ENCODE measurements around the gene KLF17. TPM values are rescaled to one million over a fixed set of nuclear protein-coding genes. Genes with fewer than 3 reads are reported as not detected.

The KLF17 gene
- total and polyA plus RNA-seq, 5 experiments from 2014 or later, result not detected

DNA sequence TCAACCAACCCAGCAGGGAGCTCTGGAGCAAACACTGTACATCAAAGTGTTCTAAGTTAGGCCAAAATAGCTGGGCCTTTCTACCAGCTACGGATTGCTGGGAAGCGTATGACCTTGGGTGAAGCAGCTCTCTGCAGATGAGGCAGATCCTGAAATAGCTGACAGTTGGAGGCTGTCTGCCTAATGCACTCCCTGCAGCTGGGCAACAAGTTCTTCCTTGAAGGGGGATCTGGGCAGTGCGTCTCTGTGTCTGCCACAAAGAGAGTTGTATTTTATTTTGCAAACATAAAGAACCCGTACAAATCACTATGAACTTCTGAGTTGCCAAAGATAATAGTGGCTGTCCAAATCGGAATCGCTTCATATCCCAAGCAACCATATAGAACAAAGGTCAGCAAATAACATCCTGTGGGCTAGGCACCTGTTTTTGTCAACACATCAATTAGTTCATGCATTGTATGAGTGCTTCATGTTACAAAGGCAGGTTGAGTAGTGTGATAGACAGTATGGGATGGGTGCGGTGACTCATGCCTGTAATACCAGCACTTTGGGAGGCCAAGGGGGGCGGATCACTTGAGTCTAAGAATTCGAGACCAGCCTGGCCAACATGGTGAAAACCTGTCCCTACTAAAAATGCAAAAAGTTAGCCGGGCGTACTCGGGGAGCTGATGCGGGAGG lies 29.1 kb upstream of the KLF17 start:
- H3K27ac Mint-ChIP-seq, result no peak overlapping the region
- ATAC-seq, result no peak
- no peaks in the 10 kb centered on the region for H3K36me3 Mint-ChIP-seq
- POLR2A ChIA-PET, result no interaction called here
- H3K4me1 Mint-ChIP-seq, result no peaks in the 10 kb centered on the region
- peaks cover 21 to 55% (median 30%) of the 10 kb centered on the region in 5 donors for H3K27me3 Mint-ChIP-seq
- no peak for DNase-seq
- no peak overlapping the region for H3K4me3 Mint-ChIP-seq
- H3K9me3 Mint-ChIP-seq, result no peaks in the 10 kb centered on the region

DNA sequence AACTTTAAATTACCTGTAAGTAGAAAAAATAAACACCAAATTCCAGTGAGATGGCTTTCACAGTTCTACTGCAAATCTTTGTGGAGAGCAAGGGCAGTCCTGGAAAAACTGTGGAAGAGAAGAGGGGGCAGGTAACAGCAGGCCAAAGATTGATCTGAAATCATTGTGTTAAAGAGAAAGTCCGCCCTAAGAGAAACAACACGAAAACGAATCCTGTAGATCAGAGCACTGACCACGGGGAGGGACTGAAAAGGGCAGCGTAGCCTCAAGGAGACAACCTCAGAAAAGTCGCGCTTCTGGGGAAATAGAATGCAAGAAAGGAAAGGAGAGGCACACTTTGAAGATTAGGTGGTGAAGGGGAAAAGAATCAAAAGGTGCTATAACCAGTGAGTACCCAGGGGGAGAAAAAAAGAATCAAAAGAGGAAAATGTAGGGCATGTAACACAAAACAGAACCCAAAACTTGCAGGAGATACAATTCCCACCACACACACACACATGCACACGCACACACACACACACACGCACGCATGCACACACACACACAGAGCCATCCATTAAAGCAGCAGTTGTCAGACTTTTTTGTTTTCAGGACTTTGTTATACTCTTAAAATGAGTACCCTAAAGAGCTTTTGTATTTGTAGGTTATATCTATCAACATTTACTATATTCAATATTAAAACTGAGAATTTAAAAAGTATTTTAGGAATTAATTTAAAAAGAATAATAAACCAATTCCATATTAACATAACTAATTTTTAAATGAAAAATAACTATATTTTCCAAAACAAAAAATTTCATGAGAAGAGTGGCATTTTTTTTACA lies 28.0 kb upstream of the KLF17 start:
- Mint-ChIP-seq H3K4me3 (no peak overlapping the region), H3K27ac (no peak overlapping the region), H3K4me1 (no peaks in the 10 kb centered on the region), H3K27me3 (peaks cover 17 to 44% (median 27%) of the 10 kb centered on the region in 5 donors), H3K36me3 (no peaks in the 10 kb centered on the region), H3K9me3 (no peaks in the 10 kb centered on the region)
- POLR2A ChIA-PET, result no interaction called here
- ATAC-seq, result no peak
- no peak for DNase-seq

DNA sequence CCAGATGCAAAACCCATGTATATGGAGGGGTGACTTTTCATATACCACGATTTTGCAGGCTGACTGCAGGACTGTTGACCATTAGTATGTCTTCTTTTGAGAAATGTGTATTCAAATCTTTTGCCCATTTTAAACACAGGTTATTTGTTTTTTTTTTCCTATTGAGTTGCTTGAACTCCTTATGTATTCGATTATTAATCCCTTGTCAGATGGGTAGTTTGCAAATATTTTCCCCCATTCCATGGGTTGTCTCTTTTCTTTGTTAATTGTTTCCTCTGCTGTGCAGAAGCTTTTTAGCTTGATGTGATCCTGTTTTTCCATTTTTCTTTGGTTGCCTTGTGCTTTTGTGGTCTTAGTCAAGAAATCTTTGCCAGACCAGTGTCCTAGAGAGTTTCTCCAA lies 24.6 kb upstream of the KLF17 start:
- peaks cover 0 to 6% (median 1%) of the 10 kb centered on the region in 3 donors for H3K36me3 Mint-ChIP-seq
- no peak for ATAC-seq
- DNase-seq, result no peak
- H3K4me3 Mint-ChIP-seq, result no peak overlapping the region
- peaks cover 0 to 9% (median 0%) of the 10 kb centered on the region in 9 donors for H3K9me3 Mint-ChIP-seq
- POLR2A ChIA-PET, result no interaction called here
- no peaks in the 10 kb centered on the region for H3K4me1 Mint-ChIP-seq
- H3K27me3 Mint-ChIP-seq, result peaks cover 5 to 19% (median 12%) of the 10 kb centered on the region in 5 donors
- no peak overlapping the region for H3K27ac Mint-ChIP-seq

DNA sequence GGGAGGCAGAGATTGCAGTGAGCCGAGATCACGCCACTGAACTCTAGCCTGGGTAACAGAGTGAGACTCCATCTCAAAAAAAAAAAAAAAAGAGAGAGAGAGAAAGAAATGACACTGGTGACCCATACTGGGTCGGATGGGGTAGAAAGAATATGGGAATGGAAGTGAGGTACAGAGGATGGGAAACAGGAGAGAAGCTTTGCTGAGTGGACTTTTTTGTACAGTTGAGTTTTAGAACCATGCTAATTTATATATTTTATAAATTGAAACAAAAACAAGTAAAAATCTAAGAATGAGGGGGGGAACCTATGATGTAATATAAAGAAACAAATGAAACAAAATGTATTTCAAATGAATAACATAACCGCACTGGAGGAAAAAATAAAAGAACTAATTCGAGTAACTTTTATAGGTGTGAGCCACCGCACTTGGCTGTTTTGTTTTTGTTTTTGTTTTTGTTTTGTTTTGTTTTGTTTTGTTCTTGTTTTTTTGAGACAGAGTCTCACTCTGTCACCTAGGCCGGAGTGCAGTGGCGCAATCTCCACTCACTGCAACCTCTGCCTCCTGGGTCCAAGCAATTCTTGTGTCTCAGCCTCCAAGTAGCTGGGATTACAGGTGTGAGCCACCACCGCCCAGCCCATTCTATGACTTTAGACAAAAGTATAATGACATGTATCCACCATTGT lies 18.3 kb upstream of the KLF17 start:
- Mint-ChIP-seq H3K4me3 (no peak overlapping the region), H3K27ac (no peak overlapping the region), H3K9me3 (peaks cover 0 to 9% (median 0%) of the 10 kb centered on the region in 9 donors), H3K36me3 (peaks cover 0 to 6% (median 1%) of the 10 kb centered on the region in 3 donors), H3K4me1 (no peaks in the 10 kb centered on the region), H3K27me3 (peaks cover 0 to 23% (median 1%) of the 10 kb centered on the region in 5 donors)
- no peak for ATAC-seq
- POLR2A ChIA-PET, result no interaction called here
- no peak for DNase-seq

DNA sequence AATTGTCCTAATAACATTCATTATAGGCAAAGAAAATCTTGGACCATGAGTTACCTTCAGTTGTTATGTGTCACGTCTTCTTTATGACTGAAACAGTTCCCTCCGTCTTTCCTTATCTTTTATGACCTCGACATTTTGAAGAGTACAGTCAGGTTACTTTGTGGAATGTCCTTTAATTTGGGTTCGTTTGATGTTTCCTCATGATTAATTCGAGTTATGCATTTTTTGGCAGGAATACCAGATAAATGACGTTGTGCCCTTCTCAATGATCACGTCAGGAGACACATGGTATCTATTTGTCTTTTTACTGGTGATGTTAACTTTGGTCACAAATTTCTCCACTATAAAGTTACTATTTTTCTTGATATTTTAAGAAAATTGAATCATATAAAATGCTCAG lies 17.3 kb upstream of the KLF17 start:
- peaks cover 0 to 9% (median 0%) of the 10 kb centered on the region in 9 donors for H3K9me3 Mint-ChIP-seq
- no peak overlapping the region for H3K27ac Mint-ChIP-seq
- H3K4me3 Mint-ChIP-seq, result no peak overlapping the region
- DNase-seq (no peak), ATAC-seq (no peak)
- POLR2A ChIA-PET, result no interaction called here
- H3K4me1 Mint-ChIP-seq, result no peaks in the 10 kb centered on the region
- peaks cover 4 to 28% (median 7%) of the 10 kb centered on the region in 5 donors for H3K27me3 Mint-ChIP-seq
- H3K36me3 Mint-ChIP-seq, result peaks cover 0 to 6% (median 1%) of the 10 kb centered on the region in 3 donors

DNA sequence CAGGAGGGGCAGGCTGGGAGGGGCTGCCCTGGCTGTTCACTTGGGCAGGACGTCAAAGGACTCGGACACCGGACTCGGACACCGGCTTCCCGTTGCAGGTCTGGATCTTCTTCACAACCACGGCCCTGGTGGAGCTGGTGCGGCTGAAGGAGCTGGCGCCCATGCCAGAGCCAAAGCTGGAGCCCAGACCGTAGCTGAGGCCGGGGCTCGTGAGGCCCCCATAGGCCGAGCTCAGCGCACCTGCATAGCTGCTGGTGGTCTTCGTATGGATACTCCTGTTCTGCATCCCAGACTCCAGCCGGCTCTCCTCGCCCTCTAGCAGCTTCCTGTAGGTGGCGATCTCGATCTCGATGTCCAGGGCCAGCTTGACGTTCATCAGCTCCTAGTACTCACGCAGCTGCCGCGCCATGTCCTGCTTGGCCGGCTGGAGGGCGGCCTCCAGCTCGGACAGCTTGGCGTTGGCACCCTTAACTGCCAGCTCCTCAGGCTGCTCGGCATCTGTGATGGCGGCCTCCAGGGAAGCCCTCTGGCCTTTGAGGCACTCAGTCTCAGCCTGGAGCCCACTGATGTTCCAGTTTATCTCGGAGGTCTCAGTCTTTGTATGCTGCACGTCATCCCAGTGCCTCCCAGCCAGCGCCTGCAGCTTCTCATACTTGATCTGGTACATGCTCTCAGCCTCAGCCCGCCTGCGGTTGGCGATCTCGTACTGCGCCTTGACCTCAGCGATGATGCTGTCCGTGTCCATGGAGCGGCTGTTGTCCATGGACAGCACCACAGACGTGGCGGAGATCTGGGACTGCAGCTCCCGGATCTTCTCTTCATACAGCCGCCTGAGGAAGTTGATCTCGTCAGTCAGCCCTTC lies 15.1 kb upstream of the KLF17 start:
- H3K36me3 Mint-ChIP-seq, result no peaks in the 10 kb centered on the region
- POLR2A ChIA-PET, result no interaction called here

DNA sequence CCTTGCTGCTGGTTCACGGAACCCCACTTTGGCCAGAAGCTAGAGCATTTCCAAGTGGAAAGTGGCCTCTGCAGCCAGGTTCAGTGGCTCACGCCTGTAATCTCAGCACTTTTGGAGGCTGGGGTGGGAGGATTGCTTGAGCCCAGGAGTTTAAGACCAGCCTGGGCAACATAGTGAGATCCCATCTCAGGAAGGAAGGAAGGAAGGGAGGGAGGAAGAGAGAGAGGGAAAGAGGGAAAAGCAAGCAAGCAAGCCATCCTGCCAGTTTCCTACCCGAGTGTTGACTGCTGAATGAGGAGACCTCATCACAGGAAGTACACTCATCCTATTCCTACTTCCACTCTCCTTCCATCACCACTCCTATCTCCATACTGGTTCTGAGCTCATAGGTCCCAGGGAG lies 12.8 kb upstream of the KLF17 start:
- POLR2A ChIA-PET, result no interaction called here
- no peaks in the 10 kb centered on the region for H3K9me3 Mint-ChIP-seq
- H3K4me1 Mint-ChIP-seq, result no peaks in the 10 kb centered on the region
- H3K36me3 Mint-ChIP-seq, result no peaks in the 10 kb centered on the region
- H3K27me3 Mint-ChIP-seq, result peaks cover 12 to 32% (median 14%) of the 10 kb centered on the region in 5 donors
- no peak for ATAC-seq
- H3K4me3 Mint-ChIP-seq, result no peak overlapping the region
- peak overlapping the region in 1 of 10 donors; percentile 29 for H3K27ac Mint-ChIP-seq
- no peak for DNase-seq

More for the DNA sequence above, 15.1 kb upstream of the KLF17 start:
- Mint-ChIP-seq H3K27me3 (peaks cover 12 to 32% (median 14%) of the 10 kb centered on the region in 5 donors), H3K27ac (no peak overlapping the region), H3K4me1 (no peaks in the 10 kb centered on the region), H3K4me3 (no peak overlapping the region), H3K9me3 (no peaks in the 10 kb centered on the region)
- DNase-seq, result no peak
- no peak for ATAC-seq

DNA sequence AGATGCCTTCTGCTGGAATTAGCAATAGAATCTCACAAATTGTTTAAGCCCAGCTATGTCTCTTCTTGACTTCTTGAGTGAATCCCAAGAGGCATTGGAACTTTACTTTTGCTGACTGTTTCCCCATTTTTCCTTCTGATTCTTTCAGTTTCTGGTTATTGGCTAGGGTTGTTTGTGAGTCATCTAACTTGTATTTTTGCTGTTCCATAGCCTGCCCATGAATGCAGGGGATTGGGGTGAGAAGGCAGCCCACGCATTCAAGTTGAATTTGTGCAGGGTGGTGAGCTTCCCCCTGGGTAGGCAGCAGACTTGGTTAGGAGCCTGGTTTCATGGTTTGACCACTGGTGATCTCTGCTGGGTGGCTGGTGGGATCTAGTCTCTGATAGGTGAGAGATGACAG lies 10.4 kb upstream of the KLF17 start:
- no peak for ATAC-seq
- no peak overlapping the region for H3K27ac Mint-ChIP-seq
- DNase-seq, result no peak
- no peak overlapping the region for H3K4me3 Mint-ChIP-seq
- no peaks in the 10 kb centered on the region for H3K36me3 Mint-ChIP-seq
- peaks cover 12 to 28% (median 14%) of the 10 kb centered on the region in 5 donors for H3K27me3 Mint-ChIP-seq
- H3K9me3 Mint-ChIP-seq, result no peaks in the 10 kb centered on the region
- POLR2A ChIA-PET, result interaction anchor here (0.6 kb wide), 1 partner anchor 329 kb away, joined by 5 read pairs; no protein-coding TSS in a partner anchor
- H3K4me1 Mint-ChIP-seq, result no peaks in the 10 kb centered on the region

DNA sequence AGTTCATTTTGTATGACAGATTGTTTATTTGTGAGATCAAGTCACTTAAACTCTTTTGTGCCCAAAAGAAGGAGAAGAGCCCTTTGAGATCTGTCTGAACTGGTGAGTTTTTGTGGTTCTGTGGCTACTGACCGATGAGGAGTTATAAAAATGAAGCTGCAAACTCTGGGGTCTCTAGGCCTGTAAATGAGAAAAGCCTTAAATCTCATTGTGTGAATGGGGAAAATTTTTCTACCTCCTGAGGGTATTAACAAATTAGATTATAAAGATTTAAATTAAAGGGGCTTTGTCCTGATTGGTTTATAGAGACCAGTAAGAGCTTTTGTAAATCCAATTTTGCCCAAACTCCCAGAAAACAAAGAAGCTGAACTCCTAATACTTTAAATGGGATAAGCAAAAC lies 9.7 kb upstream of the KLF17 start:
- POLR2A ChIA-PET, result interaction anchor here (0.6 kb wide), 1 partner anchor 329 kb away, joined by 5 read pairs; no protein-coding TSS in a partner anchor
- ATAC-seq (no peak), DNase-seq (no peak)
- Mint-ChIP-seq H3K9me3 (no peaks in the 10 kb centered on the region), H3K36me3 (no peaks in the 10 kb centered on the region), H3K27ac (no peak overlapping the region), H3K4me3 (no peak overlapping the region), H3K4me1 (no peaks in the 10 kb centered on the region), H3K27me3 (peaks cover 10 to 24% (median 14%) of the 10 kb centered on the region in 5 donors)

DNA sequence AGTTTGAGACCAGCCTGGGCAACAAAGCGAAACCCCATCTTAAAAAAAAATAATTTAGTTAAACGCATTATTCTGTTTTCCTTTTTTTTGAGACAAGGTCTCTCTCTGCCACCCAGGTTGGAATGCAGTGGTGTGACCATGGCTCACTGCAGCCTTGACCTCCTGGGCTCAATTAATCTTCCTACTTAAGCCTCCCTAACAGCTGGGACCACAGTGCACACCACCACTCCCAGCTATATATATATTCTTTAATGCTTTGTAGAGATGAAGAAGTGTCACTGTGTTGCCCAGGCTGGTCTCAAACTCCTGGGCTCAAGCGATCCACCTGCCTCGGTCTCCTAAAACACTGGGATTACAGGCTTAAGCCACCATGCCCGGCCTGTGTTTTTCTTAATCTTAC lies 7.7 kb upstream of the KLF17 start:
- no peak for ATAC-seq
- no peak overlapping the region for H3K4me3 Mint-ChIP-seq
- H3K9me3 Mint-ChIP-seq, result no peaks in the 10 kb centered on the region
- H3K27me3 Mint-ChIP-seq, result peaks cover 5 to 15% (median 12%) of the 10 kb centered on the region in 5 donors
- H3K36me3 Mint-ChIP-seq, result no peaks in the 10 kb centered on the region
- POLR2A ChIA-PET, result no interaction called here
- no peak overlapping the region for H3K27ac Mint-ChIP-seq
- DNase-seq, result no peak
- H3K4me1 Mint-ChIP-seq, result no peaks in the 10 kb centered on the region

DNA sequence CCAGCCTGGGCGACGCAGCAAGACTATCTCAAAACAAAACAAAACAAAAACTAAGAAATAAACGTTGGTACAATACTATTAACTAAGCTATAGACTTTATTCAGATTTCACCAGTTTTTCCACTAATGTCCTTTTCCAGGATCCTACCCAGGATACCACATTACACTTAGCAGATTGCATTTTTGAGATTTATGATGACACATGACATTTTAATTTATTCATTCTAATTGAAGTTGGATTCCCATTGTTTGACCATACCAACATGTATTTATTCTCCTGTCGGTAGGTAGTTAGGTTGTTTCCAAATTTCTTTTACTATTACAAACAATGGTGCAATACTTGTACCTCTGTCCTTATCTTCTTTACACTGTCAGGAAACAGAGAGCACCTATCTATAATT lies 6.8 kb upstream of the KLF17 start:
- DNase-seq (no peak), ATAC-seq (no peak)
- Mint-ChIP-seq H3K4me3 (no peak overlapping the region), H3K27ac (no peak overlapping the region), H3K36me3 (no peaks in the 10 kb centered on the region), H3K27me3 (peaks cover 2 to 5% (median 3%) of the 10 kb centered on the region in 5 donors), H3K9me3 (no peaks in the 10 kb centered on the region), H3K4me1 (no peaks in the 10 kb centered on the region)
- POLR2A ChIA-PET, result interaction anchor here (0.6 kb wide), 1 partner anchor 45 kb away, joined by 5 read pairs; no protein-coding TSS in a partner anchor

DNA sequence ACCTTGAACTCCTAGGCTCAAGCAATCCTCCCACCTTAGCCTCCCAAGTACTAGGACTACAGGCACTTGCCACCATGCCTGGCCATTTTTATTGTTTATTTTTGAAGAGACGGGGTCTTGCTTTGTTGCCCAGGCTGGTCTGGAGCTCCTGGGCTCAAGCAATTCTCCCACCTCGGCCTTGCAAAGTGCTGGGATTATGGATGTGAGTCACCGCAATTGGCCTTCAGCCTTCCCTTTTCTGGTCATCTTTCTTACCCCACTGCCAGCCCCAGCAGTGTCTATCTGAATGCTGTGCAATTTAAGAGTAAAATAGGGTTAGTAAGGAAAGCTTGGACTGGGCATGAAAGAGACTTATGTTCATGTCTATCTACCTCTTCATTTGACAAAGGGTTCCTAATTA lies 6.1 kb upstream of the KLF17 start:
- POLR2A ChIA-PET, result no interaction called here
- no peaks in the 10 kb centered on the region for H3K4me1 Mint-ChIP-seq
- H3K4me3 Mint-ChIP-seq, result no peak overlapping the region
- no peaks in the 10 kb centered on the region for H3K9me3 Mint-ChIP-seq
- no peaks in the 10 kb centered on the region for H3K36me3 Mint-ChIP-seq
- no peak for DNase-seq
- H3K27ac Mint-ChIP-seq, result no peak overlapping the region
- peaks cover 0 to 4% (median 2%) of the 10 kb centered on the region in 5 donors for H3K27me3 Mint-ChIP-seq
- no peak for ATAC-seq

All from naive thymus-derived CD8-positive, alpha-beta T cell (primary cell).